Gastroesophageal sphincter (tissue), 4 donors: ENCODE results near the gene SYNGR1. TPM values are rescaled to one million over a fixed set of nuclear protein-coding genes. Genes with fewer than 3 reads are reported as not detected.

Experiments
- ATAC-seq: fragments of 150-250 bp; one replicate; pipeline ENCODE4 v1.9.1; 2016; ENCODE audit warnings: mild to moderate bottlenecking, moderate library complexity
- H3K27ac ChIP-seq, 4 donors: fragments of 200-600 bp; sonication (generic) in 3 of 4; 1 replicate in 3 of 4; 2 replicates in 1 of 4; pipeline ENCODE4 v1.5.1; 2016 to 2019
- H3K27me3 ChIP-seq: fragments of 200-600 bp; sonication (generic); one replicate; pipeline ENCODE4 v1.5.1; 2019
- H3K36me3 ChIP-seq, 2 donors: fragments of 200-600 bp; sonication (generic); one replicate each; pipeline ENCODE4 v1.5.1; 2019; ENCODE audit warnings: control low read depth in 1 of 2
- H3K4me1 ChIP-seq, 3 donors: fragments of 200-600 bp; sonication (generic); 1 replicate in 2 of 3; 2 replicates in 1 of 3; pipeline ENCODE4 v1.5.1; 2016 to 2019; ENCODE audit warnings: control low read depth in 2 of 3
- H3K4me3 ChIP-seq, 2 donors: fragments of 200-600 bp; sonication (generic); one replicate each; pipeline ENCODE4 v1.5.1; 2019; ENCODE audit warnings: mild to moderate bottlenecking in 1 of 2, moderate library complexity in 1 of 2
- H3K9me3 ChIP-seq, 3 donors: fragments of 200-600 bp; sonication (generic); one replicate each; pipeline ENCODE4 v1.5.1; 2017 to 2019; ENCODE audit warnings: control low read depth in 2 of 3
- CTCF ChIP-seq, 4 experiments: fragments of 200-600 bp in 2 of 4; fragments of 450-650 bp in 2 of 4; sonication (generic) in 1 of 4; IDR thresholded peaks; one replicate each; pipeline ENCODE4 v1.5.1; 2017 to 2019; ENCODE audit warnings: antibody characterized with exemption in 4 of 4, mild to moderate bottlenecking in 2 of 4, moderate library complexity in 2 of 4
- EP300 ChIP-seq: sonication (generic); formaldehyde crosslinking; IDR thresholded peaks from one replicate; pipeline ENCODE4 v1.6.1; 2017; ENCODE audit warnings: antibody characterized with exemption, mild to moderate bottlenecking
- POLR2A ChIP-seq, 2 donors: fragments of 450-650 bp; IDR thresholded peaks; one replicate each; pipeline ENCODE4 v1.6.1; 2017; ENCODE audit warnings: antibody characterized with exemption in 2 of 2, mild to moderate bottlenecking in 2 of 2, moderate library complexity in 1 of 2
- POLR2AphosphoS5 ChIP-seq: sonication (generic); formaldehyde crosslinking; IDR thresholded peaks from one replicate; pipeline ENCODE4 v1.6.1; 2017; ENCODE audit warnings: antibody characterized with exemption
- WGBS, 2 donors: methylation state at CpG; one replicate each; pipeline ENCODE4 v1.1.5; 2018; ENCODE audit warnings: low coverage in 1 of 2; 5-methylcytosine and 5-hydroxymethylcytosine counted together
- total RNA-seq, 4 donors: library from RNA; depleted of rRNA; stranded (reverse); fragments of >200 nt; gene quantifications; one replicate each; pipeline ENCODE4 v1.1.0, GENCODE V29; 2016

SYNGR1 gene
- total RNA-seq, 4 donors from 2014 or later = 13.3 to 34.2 (median 20.1) TPM

- peaks cover 0 to 10% of the 10 kb centered on the region in 2 donors for H3K36me3 ChIP-seq
- no peaks in the 10 kb centered on the region for H3K27me3 ChIP-seq
- no peak overlapping the region for H3K27ac ChIP-seq
- peaks cover 0 to 21% (median 0%) of the 10 kb centered on the region in 3 donors for H3K4me1 ChIP-seq
- TF ChIP-seq EP300 (no peak), CTCF (IDR thresholded peaks at IDR 0.05) (no peak), POLR2A (IDR thresholded peaks at IDR 0.05) (no peak), POLR2AphosphoS5 (no peak)
- no peak for ATAC-seq
- no peak overlapping the region for H3K4me3 ChIP-seq
- WGBS, 2 donors = 82 to 88% methylated on average over 7 to 9 of the region's 9 CpGs
- H3K9me3 ChIP-seq = no peaks in the 10 kb centered on the region
Measured at GRCh38 chr22:39359659-39360195, 9.9 kb downstream of the SYNGR1 start.

DNA sequence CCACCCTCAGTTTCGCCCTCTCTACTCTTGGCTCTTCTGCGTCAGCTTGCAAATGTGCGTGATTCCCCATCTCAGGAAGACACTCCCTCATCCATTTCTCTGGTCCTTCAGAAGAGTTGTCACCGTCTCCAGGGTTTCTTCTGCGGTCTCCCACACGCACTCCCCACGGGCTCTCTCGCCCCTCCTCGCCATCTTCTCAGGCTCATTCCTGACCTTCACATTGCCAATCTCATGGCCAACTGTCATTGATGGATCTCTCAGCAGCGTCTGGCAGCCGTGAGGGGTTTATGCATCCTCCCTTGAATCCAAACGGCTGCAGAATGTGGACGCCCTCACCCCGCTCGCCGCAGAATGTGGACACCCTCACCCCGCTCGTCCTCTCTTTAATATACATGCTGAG lies 10.5 kb downstream of the SYNGR1 start:
- TF ChIP-seq POLR2AphosphoS5 (no peak), CTCF (IDR thresholded peaks at IDR 0.05) (no peak), EP300 (no peak)
- no peak overlapping the region for H3K4me3 ChIP-seq
- H3K9me3 ChIP-seq = no peaks in the 10 kb centered on the region
- WGBS, 2 donors = 74 to 100% methylated on average over 2 to 18 of the region's 18 CpGs
- no peaks in the 10 kb centered on the region for H3K27me3 ChIP-seq
- peaks cover 0 to 26% (median 0%) of the 10 kb centered on the region in 3 donors for H3K4me1 ChIP-seq
- no peak overlapping the region for H3K27ac ChIP-seq
- H3K36me3 ChIP-seq = peaks cover 0 to 10% of the 10 kb centered on the region in 2 donors
- ATAC-seq = no peak

DNA sequence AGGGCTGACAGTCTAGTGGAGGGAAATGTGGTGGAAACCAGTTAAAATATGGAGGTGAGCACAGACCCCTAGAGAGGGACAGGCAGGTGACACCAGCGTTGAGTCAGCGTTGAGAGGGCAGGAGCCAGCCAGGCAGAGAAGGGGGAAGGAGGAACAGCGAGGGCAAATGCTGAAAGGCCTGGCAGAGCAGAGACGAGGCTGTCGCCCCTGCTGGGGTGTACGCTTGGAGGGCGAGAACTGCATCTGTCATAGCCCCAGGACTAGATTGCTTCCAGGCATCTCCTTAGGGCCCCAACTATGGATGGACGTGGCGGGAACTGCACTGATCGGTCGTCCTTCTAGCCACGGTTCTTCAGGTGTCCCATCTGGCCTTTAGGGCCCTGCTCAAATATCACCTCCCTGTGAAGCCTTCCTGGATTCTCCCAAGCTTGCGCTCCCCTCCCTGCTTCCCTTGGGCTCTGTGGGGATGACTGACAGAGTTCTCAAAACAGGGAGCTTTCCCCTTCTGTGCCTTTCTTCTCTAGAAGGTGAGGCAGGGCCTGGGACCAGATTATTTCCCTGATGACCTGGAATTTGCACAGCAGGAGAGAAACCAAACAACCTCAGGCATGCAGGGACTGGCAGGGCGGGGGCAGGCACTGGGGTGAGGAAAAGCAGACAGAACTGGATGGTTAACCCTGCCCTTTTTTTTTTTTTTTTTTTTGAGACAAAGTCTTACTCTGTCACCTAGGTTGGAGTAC lies 11.1 kb downstream of the SYNGR1 start:
- peaks cover 0 to 10% of the 10 kb centered on the region in 2 donors for H3K36me3 ChIP-seq
- H3K4me3 ChIP-seq = no peak overlapping the region
- no peak for ATAC-seq
- peaks cover 0 to 28% (median 0%) of the 10 kb centered on the region in 3 donors for H3K4me1 ChIP-seq
- H3K27me3 ChIP-seq = no peaks in the 10 kb centered on the region
- 76 to 83% methylated on average over 7 to 8 of the region's 14 CpGs for WGBS, 2 donors
- no peak overlapping the region for H3K27ac ChIP-seq
- no peak for TF ChIP-seq POLR2A (IDR thresholded peaks at IDR 0.05)
- no peak for TF ChIP-seq POLR2AphosphoS5
- no peak for TF ChIP-seq CTCF (IDR thresholded peaks at IDR 0.05)
- TF ChIP-seq EP300 = no peak
- no peaks in the 10 kb centered on the region for H3K9me3 ChIP-seq

- no peaks in the 10 kb centered on the region for H3K9me3 ChIP-seq
- no CpG with 5 or more reads among the region's 7 CpGs for WGBS, 2 donors
- ATAC-seq = no peak
- no peak for TF ChIP-seq POLR2AphosphoS5
- no peak for TF ChIP-seq EP300
- TF ChIP-seq CTCF (IDR thresholded peaks at IDR 0.05) = no peak
- TF ChIP-seq POLR2A (IDR thresholded peaks at IDR 0.05) = no peak
- no peak overlapping the region for H3K4me3 ChIP-seq
- no peak overlapping the region for H3K27ac ChIP-seq
- H3K36me3 ChIP-seq = peaks cover 0 to 10% of the 10 kb centered on the region in 2 donors
- H3K4me1 ChIP-seq = peaks cover 0 to 28% (median 0%) of the 10 kb centered on the region in 3 donors
- no peaks in the 10 kb centered on the region for H3K27me3 ChIP-seq
Measured at GRCh38 chr22:39361496-39361895, 11.7 kb downstream of the SYNGR1 start.

- H3K9me3 ChIP-seq = no peaks in the 10 kb centered on the region
- H3K36me3 ChIP-seq = peaks cover 0 to 10% of the 10 kb centered on the region in 2 donors
- no peak overlapping the region for H3K4me3 ChIP-seq
- peaks cover 0 to 28% (median 0%) of the 10 kb centered on the region in 3 donors for H3K4me1 ChIP-seq
- H3K27me3 ChIP-seq = no peaks in the 10 kb centered on the region
- WGBS, 2 donors = 0% methylated on average over 1 of the region's 11 CpGs; no CpG with 5 or more reads in 1 of the 2 donors
- ATAC-seq = no peak
- H3K27ac ChIP-seq = no peak overlapping the region
- TF ChIP-seq CTCF (IDR thresholded peaks at IDR 0.05) (no peak), POLR2A (IDR thresholded peaks at IDR 0.05) (no peak), POLR2AphosphoS5 (no peak), EP300 (no peak)
Measured at GRCh38 chr22:39362271-39362670, 12.5 kb downstream of the SYNGR1 start.
